ENCODE measurements around the gene MEIKIN. TPM values are rescaled to one million over a fixed set of nuclear protein-coding genes. Genes with fewer than 3 reads are reported as not detected.

Gene MEIKIN
- total and polyA plus RNA-seq, 2 experiments from 2014 or later = not detected

GRCh38 chr5:131821221-131821620 lies 124.2 kb downstream of the MEIKIN start:
- H3F3A ChIP-seq (replicated peaks; ENCODE audit: low read depth) = no peaks in the 10 kb centered on the region
- Mint-ChIP-seq H3K9me3 (no peaks in the 10 kb centered on the region), H3K27me3 (ENCODE audit: insufficient read depth, low read depth, poor library complexity) (peaks cover 5% of the 10 kb centered on the region), H3K4me3 (no peak overlapping the region), H3K27ac (no peak overlapping the region), H3K36me3 (ENCODE audit: low read depth) (no peaks in the 10 kb centered on the region), H3K4me1 (no peaks in the 10 kb centered on the region)
- no peak overlapping the region for H2AFZ ChIP-seq
- no peak for ATAC-seq
- H3K36me3 ChIP-seq (ENCODE audit: insufficient read depth) = no peaks in the 10 kb centered on the region
- H3K9me2 ChIP-seq (ENCODE audit: insufficient read depth) = no peaks in the 10 kb centered on the region
- H3K4me2 ChIP-seq = no peak overlapping the region
- H4K20me1 ChIP-seq (replicated peaks; ENCODE audit: insufficient read depth) = no peaks in the 10 kb centered on the region
- no peak overlapping the region for H3K27ac ChIP-seq (ENCODE audit: low read depth)
- DNase-seq (ENCODE audit: low spot score) = no peak
- no peak overlapping the region for H3K4me3 ChIP-seq
- TF ChIP-seq JUNB (IDR thresholded peaks at IDR 0.05; ENCODE audit: unreplicated experiment) (no peak), ZNF114 (CRISPR knock-in tag; IDR thresholded peaks at IDR 0.05) (no peak), REST (IDR thresholded peaks at IDR 0.05; ENCODE audit: unreplicated experiment) (no peak), ETS1 (IDR thresholded peaks at IDR 0.05) (no peak), CTCF (conservative IDR thresholded peaks at IDR 0.05; ENCODE audit: low read depth in 2 of 2) (no peak)
- H3K27me3 ChIP-seq (ENCODE audit: insufficient read depth) = no peaks in the 10 kb centered on the region
- no peaks in the 10 kb centered on the region for H3K4me1 ChIP-seq (ENCODE audit: insufficient read depth)
- no peaks in the 10 kb centered on the region for H3K79me2 ChIP-seq (replicated peaks; ENCODE audit: insufficient read depth)

GRCh38 chr5:131818001-131818724 lies 127.3 kb downstream of the MEIKIN start:
- H3K4me1 ChIP-seq (ENCODE audit: insufficient read depth) = no peaks in the 10 kb centered on the region
- Mint-ChIP-seq H3K27ac (no peak overlapping the region), H3K4me3 (no peak overlapping the region), H3K36me3 (ENCODE audit: low read depth) (no peaks in the 10 kb centered on the region), H3K27me3 (ENCODE audit: insufficient read depth, low read depth, poor library complexity) (no peaks in the 10 kb centered on the region), H3K4me1 (peaks cover 7% of the 10 kb centered on the region), H3K9me3 (no peaks in the 10 kb centered on the region)
- no peaks in the 10 kb centered on the region for H3F3A ChIP-seq (replicated peaks; ENCODE audit: low read depth)
- H4K20me1 ChIP-seq (replicated peaks; ENCODE audit: insufficient read depth) = no peaks in the 10 kb centered on the region
- DNase-seq (ENCODE audit: low spot score) (no peak), ATAC-seq (no peak)
- H3K36me3 ChIP-seq (ENCODE audit: insufficient read depth) = no peaks in the 10 kb centered on the region
- no peak for TF ChIP-seq CREB1 (CRISPR knock-in tag; IDR thresholded peaks at IDR 0.05; ENCODE audit: low read depth)
- no peak overlapping the region for H3K4me3 ChIP-seq
- H3K27me3 ChIP-seq (ENCODE audit: insufficient read depth) = no peaks in the 10 kb centered on the region
- H3K4me2 ChIP-seq = no peak overlapping the region
- no peak overlapping the region for H3K27ac ChIP-seq (ENCODE audit: low read depth)
- no peak overlapping the region for H2AFZ ChIP-seq
- no peaks in the 10 kb centered on the region for H3K79me2 ChIP-seq (replicated peaks; ENCODE audit: insufficient read depth)
- H3K9me2 ChIP-seq (ENCODE audit: insufficient read depth) = peaks cover 3% of the 10 kb centered on the region; the same call in 1 of the 2 replicates
